Measurements from ENCODE around the gene HBG2. TPM values are rescaled to one million over a fixed set of nuclear protein-coding genes. Genes with fewer than 3 reads are reported as not detected.

Gene HBG2
- total and polyA plus RNA-seq, 2 of the 4 experiments (the other 2 are of a cell fraction): 0.54 TPM; not detected in 1

Other genes with a start within 250 kb of the HBG2 start
- gene OR52J3, start 208.3 kb downstream of the HBG2 start, total RNA-seq (2012; rRNA removed): not detected in 2 replicates
- gene OR52J3, start 208.3 kb downstream of the HBG2 start, polyA plus RNA-seq (2012; rRNA removed): not detected in 2 replicates
- gene OR52E2, start 195.2 kb downstream of the HBG2 start, total RNA-seq (2012; rRNA removed): not detected in 2 replicates
- gene OR52E2, start 195.2 kb downstream of the HBG2 start, polyA plus RNA-seq (2012; rRNA removed): not detected in 2 replicates
- gene OR52E1, start 185.2 kb downstream of the HBG2 start, total RNA-seq (2012; rRNA removed): not detected in 2 replicates
- gene OR52E1, start 185.2 kb downstream of the HBG2 start, polyA plus RNA-seq (2012; rRNA removed): not detected in 2 replicates
- not detected in 2 replicates for gene OR52A5, start 116.4 kb downstream of the HBG2 start, total RNA-seq (2012; rRNA removed)
- not detected in 2 replicates for gene OR52A5, start 116.4 kb downstream of the HBG2 start, polyA plus RNA-seq (2012; rRNA removed)
- gene OR52A1, start 100.0 kb downstream of the HBG2 start, total RNA-seq (2012; rRNA removed): not detected in 2 replicates
- not detected in 2 replicates for gene OR52A1, start 100.0 kb downstream of the HBG2 start, polyA plus RNA-seq (2012; rRNA removed)
- not detected in 2 replicates for gene OR51V1, start 54.1 kb downstream of the HBG2 start, total RNA-seq (2012; rRNA removed)
- not detected in 2 replicates for gene OR51V1, start 54.1 kb downstream of the HBG2 start, polyA plus RNA-seq (2012; rRNA removed)
- not detected in 2 replicates for gene HBB, start 27.7 kb downstream of the HBG2 start, total RNA-seq (2012; rRNA removed)
- 0.24 TPM in 1 of 2 replicates, not detected in the other for gene HBB, start 27.7 kb downstream of the HBG2 start, polyA plus RNA-seq (2012; rRNA removed)
- gene HBD, start 20.3 kb downstream of the HBG2 start, total RNA-seq (2012; rRNA removed): 3.1 and 6.3 TPM in 2 replicates
- 10.7 and 12.0 TPM in 2 replicates for gene HBD, start 20.3 kb downstream of the HBG2 start, polyA plus RNA-seq (2012; rRNA removed)
- gene HBG1, start 4.9 kb downstream of the HBG2 start, total RNA-seq (2012; rRNA removed): not detected in 2 replicates
- gene HBG1, start 4.9 kb downstream of the HBG2 start, polyA plus RNA-seq (2012; rRNA removed): not detected in 2 replicates
- 1.4 and 3.2 TPM in 2 replicates for gene HBE1, start 15.2 kb upstream of the HBG2 start, total RNA-seq (2012; rRNA removed)
- gene HBE1, start 15.2 kb upstream of the HBG2 start, polyA plus RNA-seq (2012; rRNA removed): 7.7 and 12.7 TPM in 2 replicates
- gene OR51B4, start 47.2 kb upstream of the HBG2 start, total RNA-seq (2012; rRNA removed): not detected in 2 replicates
- gene OR51B4, start 47.2 kb upstream of the HBG2 start, polyA plus RNA-seq (2012; rRNA removed): 0.11 TPM in 1 of 2 replicates, not detected in the other
- gene OR51B2, start 69.5 kb upstream of the HBG2 start, total RNA-seq (2012; rRNA removed): not detected in 2 replicates
- gene OR51B2, start 69.5 kb upstream of the HBG2 start, polyA plus RNA-seq (2012; rRNA removed): not detected in 2 replicates
- 0.54 and 0.56 TPM in 2 replicates for gene OR51B5, start 88.7 kb upstream of the HBG2 start, total RNA-seq (2012; rRNA removed)
- gene OR51B5, start 88.7 kb upstream of the HBG2 start, polyA plus RNA-seq (2012; rRNA removed): 0.09 and 0.29 TPM in 2 replicates
- gene OR51B6, start 96.7 kb upstream of the HBG2 start, total RNA-seq (2012; rRNA removed): not detected in 2 replicates
- gene OR51B6, start 96.7 kb upstream of the HBG2 start, polyA plus RNA-seq (2012; rRNA removed): not detected in 2 replicates
- gene OR51M1, start 129.0 kb upstream of the HBG2 start, total RNA-seq (2012; rRNA removed): 0.54 and 0.56 TPM in 2 replicates
- 0.67 and 0.87 TPM in 2 replicates for gene OR51M1, start 129.0 kb upstream of the HBG2 start, polyA plus RNA-seq (2012; rRNA removed)
- gene OR51Q1, start 167.3 kb upstream of the HBG2 start, total RNA-seq (2012; rRNA removed): not detected in 2 replicates
- gene OR51Q1, start 167.3 kb upstream of the HBG2 start, polyA plus RNA-seq (2012; rRNA removed): not detected in 2 replicates
- not detected in 2 replicates for gene OR51I1, start 186.7 kb upstream of the HBG2 start, total RNA-seq (2012; rRNA removed)
- not detected in 2 replicates for gene OR51I1, start 186.7 kb upstream of the HBG2 start, polyA plus RNA-seq (2012; rRNA removed)
- gene OR51I2, start 194.5 kb upstream of the HBG2 start, total RNA-seq (2012; rRNA removed): not detected in 2 replicates
- gene OR51I2, start 194.5 kb upstream of the HBG2 start, polyA plus RNA-seq (2012; rRNA removed): not detected in 2 replicates
- not detected in 2 replicates for gene OR52D1, start 233.9 kb upstream of the HBG2 start, total RNA-seq (2012; rRNA removed)
- not detected in 2 replicates for gene OR52D1, start 233.9 kb upstream of the HBG2 start, polyA plus RNA-seq (2012; rRNA removed)

Data from IMR-90 (cell line).